ENCODE data around the gene SLCO2A1. TPM values are rescaled to one million over a fixed set of nuclear protein-coding genes. Genes with fewer than 3 reads are reported as not detected.
A peak's percentile ranks its signal among the peaks of the same experiment; 100 is the strongest.

The SLCO2A1 gene
- total RNA-seq, 4 donors from 2014 or later, result 5.4 to 24.9 (median 9.2) TPM

- H3K4me3 ChIP-seq (ENCODE audit: low read depth, poor library complexity, severe bottlenecking), result no peak overlapping the region
- WGBS, 2 donors, result 86 to 98% methylated on average over 2 of the region's 2 CpGs
- no peak for DNase-seq (ENCODE audit: low spot score in 2 of 2)
- intact Hi-C loops (cut with DNase I; ENCODE audit: low total_unique reads), result no loop called here
- no peak for TF ChIP-seq POLR2A (IDR thresholded peaks at IDR 0.05)
- no peak for TF ChIP-seq CTCF (IDR thresholded peaks at IDR 0.05)
Measured at GRCh38 chr3:134064081-134064480, 34.4 kb upstream of the SLCO2A1 start.

DNA sequence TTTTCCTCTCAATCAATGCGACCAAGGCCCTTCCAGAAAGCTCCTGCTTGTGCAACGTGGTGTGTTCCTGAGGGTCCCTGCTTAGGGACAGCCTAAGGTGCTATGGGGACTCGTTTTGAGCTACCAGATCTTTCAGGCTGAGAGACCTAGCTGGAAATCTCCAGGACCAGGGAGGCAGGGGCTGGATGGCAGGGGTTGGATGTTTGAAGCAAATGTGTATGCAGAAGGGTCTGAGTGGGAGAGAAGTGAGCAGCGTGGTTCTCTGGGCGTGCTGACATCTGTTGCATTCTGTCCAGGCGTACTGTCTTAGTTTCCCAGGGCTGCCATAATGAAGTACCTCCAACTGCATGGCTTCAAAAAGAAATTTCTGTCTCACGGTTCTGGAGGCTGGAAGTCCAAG lies 31.7 kb upstream of the SLCO2A1 start:
- WGBS, 2 donors, result 89 to 96% methylated on average over 7 of the region's 7 CpGs
- peak in 1 of 2 donors; percentile 64 for DNase-seq (ENCODE audit: low spot score in 2 of 2)
- TF ChIP-seq CTCF (IDR thresholded peaks at IDR 0.05), result no peak
- no peak for TF ChIP-seq POLR2A (IDR thresholded peaks at IDR 0.05)
- no peak overlapping the region for H3K4me3 ChIP-seq (ENCODE audit: low read depth, poor library complexity, severe bottlenecking)
- intact Hi-C loops (cut with DNase I; ENCODE audit: low total_unique reads), result no loop called here

DNA sequence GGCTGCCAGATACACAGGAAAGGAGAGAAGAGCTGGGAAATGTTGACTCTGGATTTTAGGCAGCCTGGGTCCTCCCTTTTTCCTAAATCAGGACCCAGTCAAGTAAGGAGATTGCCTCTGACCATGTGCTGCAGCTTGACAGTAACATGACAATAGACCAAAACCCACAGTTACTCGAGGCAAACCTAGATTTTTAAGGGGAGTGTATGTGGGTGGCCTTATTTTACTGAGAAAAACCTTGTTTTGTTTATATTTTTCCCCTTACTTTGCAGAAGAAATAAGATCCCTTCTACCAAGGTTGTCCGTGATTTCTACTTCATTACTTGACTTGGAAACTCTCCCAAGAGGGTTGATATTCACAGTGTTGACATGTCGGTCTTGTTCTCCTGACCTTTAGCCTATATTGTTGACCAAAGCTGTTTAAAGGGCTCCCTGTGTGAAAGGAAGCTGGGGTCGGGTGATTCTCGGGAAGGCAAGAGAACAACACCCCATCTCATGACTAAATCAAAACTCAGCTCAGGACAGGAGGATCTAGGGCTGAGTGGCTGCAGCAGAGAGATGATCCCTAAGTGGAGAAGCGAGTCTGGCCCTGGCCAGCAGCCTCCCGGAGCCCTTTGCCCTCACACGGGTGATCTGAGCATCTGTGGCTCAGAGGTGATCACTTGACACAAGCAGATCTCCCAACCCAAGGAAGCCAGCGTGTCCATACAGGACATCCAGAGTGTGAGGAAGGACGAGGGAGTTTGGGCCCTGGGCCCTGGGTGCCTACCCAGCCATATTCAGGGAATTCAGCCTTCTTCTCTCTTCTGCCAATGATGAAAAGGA lies 31.0 kb upstream of the SLCO2A1 start:
- peak in 1 of 2 donors; percentile 56 for DNase-seq (ENCODE audit: low spot score in 2 of 2)
- no peak for TF ChIP-seq CTCF (IDR thresholded peaks at IDR 0.05)
- TF ChIP-seq POLR2A (IDR thresholded peaks at IDR 0.05), result no peak
- WGBS, 2 donors, result 66 to 70% methylated on average over 7 to 10 of the region's 10 CpGs
- H3K4me3 ChIP-seq (ENCODE audit: low read depth, poor library complexity, severe bottlenecking), result no peak overlapping the region
- intact Hi-C loops (cut with DNase I; ENCODE audit: low total_unique reads), result no loop called here

DNA sequence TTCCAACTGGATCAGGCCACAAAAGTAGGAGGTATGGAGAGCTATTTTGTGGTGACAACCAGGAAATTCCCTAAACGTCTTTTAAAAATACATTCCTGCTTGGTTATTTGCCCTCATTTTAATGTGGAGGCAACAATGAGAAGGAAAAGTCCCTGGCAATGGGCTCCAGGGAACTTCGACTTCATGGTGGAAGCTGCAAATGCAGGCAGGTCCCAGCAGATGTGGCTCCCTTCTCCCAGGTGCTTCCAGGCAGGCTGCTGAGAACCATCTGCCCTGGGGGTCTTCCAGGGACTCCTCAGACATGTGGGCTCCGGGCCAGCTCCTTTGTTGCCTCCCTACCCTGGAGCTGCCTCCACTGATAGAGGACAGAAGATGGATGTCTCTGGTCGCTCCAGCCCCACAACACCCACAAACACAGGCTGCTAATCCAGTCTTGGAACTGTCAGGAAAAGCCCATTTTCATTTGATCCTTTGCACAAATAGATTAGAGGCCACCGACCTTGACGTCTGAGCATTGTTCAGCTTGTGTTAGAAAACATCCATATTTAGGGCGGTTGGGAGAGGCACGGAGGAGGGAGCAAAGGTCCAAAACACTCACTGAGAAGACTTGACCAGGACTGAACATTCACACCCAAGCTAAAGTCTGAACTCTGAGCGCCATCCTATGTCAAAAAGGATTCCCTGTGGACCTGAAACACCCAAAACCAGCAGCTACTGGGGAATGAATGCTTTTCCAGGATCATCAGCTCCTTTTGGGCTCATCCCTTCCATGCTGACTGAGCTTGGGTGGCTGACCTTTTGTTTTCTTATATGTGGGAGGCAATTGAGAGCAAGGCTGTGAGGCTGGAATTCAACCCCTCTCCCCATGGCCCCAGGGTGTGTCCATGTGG lies 30.2 kb upstream of the SLCO2A1 start:
- 36 to 45% methylated on average over 9 of the region's 9 CpGs for WGBS, 2 donors
- intact Hi-C loops (cut with DNase I; ENCODE audit: low total_unique reads), result no loop called here
- H3K4me3 ChIP-seq (ENCODE audit: low read depth, poor library complexity, severe bottlenecking), result no peak overlapping the region
- DNase-seq (ENCODE audit: low spot score in 2 of 2), result peak in 1 of 2 donors; percentile 72
- TF ChIP-seq CTCF (IDR thresholded peaks at IDR 0.05) (no peak), POLR2A (IDR thresholded peaks at IDR 0.05) (no peak)

DNA sequence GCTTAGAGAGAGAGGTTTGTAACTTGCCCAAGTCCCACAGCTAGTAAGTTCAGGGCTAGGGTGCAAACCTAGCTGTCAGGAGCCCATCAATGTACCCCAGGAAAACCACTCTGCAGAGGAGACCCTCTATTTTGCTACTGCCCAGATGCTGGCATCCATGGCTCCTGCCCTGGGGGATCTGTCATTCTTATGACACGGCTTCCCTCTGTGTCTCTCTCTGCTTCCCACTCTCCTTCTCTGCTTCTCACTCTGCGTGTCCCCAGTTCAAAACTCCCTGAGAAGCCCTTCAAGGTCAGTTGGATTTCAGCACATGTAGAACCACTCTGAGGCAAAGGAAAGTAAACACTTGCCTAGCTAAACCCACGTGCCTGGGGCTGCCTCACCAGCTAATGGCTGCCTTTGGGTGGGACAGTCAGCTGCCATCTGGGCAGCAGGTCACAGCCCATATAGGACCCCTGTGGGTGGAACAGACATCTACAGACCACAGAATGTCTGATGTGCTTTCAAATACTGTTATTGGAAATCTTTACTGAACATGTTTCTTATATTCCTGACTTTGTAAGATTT lies 29.4 kb upstream of the SLCO2A1 start:
- peak in 1 of 2 donors; percentile 61 for DNase-seq (ENCODE audit: low spot score in 2 of 2)
- intact Hi-C loops (cut with DNase I; ENCODE audit: low total_unique reads), result no loop called here
- TF ChIP-seq CTCF (IDR thresholded peaks at IDR 0.05), result no peak
- TF ChIP-seq POLR2A (IDR thresholded peaks at IDR 0.05), result no peak
- 66 to 73% methylated on average over 3 of the region's 3 CpGs for WGBS, 2 donors
- no peak overlapping the region for H3K4me3 ChIP-seq (ENCODE audit: low read depth, poor library complexity, severe bottlenecking)

Data from lower leg skin (tissue), 4 donors.